ENCODE measurements around the gene RSRC1.

Gene RSRC1

DNA sequence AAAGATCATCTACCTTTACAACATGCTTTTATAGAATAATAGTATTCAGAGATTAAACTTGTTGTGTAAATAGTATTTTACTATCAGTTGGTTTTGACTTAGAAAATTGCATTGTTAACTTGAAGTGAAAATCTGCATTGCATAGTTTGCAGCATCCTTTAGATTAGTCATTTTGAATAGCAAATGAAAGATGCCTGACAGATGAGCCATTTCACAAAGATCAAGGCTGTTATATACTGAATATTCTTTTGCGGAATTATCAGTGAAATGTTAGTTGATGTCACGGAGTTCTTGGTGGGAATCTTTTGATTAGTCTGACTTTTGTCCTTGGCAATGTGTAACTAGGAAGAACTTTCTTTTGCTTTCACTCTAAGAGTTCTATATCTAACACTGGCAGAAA, 24.5 kb downstream of the RSRC1 start:
- no peak for FAIRE-seq

GRCh38 chr3:158140396-158140795, 30.5 kb downstream of the RSRC1 start:
- no peak for FAIRE-seq

DNA sequence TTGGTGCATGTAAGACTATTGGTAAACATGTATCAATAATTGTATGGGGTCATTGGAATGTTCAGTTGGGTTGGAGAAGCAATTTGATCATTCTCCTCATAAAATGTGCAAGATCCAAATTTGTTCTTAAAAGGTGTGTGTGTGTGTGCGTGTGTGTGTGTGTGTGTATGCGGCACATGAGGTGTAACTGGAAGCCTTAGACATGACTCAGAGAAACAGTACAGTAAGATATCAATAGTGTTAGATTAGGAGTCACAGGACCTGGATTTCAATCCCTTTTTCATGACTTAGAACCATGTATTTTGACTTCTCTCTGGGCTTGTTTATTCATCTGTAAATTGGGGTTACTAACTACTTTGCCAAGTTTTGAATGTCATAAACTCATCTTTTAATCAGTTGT, 38.3 kb downstream of the RSRC1 start:
- no peak for FAIRE-seq

GRCh38 chr3:158152186-158152585, 42.3 kb downstream of the RSRC1 start:
- FAIRE-seq: no peak

GRCh38 chr3:158158969-158159368, 49.1 kb downstream of the RSRC1 start:
- no peak for FAIRE-seq

DNA sequence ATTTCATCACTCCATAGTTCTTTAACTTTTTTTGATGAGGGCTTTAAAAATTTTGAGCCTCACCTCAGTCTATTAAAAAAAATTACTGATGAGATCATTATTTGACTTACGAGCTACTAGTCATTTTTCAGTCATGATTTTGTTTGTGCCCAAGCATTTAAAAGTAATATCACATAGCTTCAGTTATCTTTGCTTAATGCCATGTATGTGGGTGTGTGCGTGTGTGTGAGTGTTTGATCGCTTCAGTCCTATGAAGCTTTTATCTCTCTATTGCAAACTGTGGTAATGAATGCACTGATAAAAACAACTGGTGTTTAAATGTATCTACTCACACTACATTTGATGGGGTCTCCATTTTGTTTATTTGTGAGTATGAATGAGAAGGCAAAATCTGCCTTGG, 49.8 kb downstream of the RSRC1 start:
- FAIRE-seq: no peak

- FAIRE-seq: no peak
Measured at GRCh38 chr3:158160958-158161357, 51.1 kb downstream of the RSRC1 start.

GRCh38 chr3:158165141-158165655, 55.3 kb downstream of the RSRC1 start:
- FAIRE-seq: no peak

DNA sequence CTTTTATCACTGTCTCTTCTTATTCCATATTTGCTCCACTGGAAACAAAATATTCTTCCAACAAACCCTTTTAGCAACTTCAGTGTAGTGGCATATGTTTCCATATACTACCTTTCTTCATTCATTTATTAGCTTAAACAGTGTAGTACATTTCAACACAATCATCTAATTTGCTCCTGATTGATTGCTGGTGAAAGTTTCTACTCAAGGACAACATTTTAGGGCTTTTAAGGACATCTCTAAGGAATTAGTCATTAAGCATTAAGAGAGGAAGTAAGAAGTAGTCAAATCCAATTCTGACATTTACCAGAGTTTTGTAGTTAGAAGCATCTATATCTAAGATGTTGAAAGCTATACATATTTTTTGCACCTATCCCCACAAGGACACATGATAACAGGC, 55.8 kb downstream of the RSRC1 start:
- no peak for FAIRE-seq

GRCh38 chr3:158166223-158166622, 56.3 kb downstream of the RSRC1 start:
- FAIRE-seq: peak; percentile 52

- FAIRE-seq: no peak
Measured at GRCh38 chr3:158167737-158168557, 58.1 kb downstream of the RSRC1 start.

DNA sequence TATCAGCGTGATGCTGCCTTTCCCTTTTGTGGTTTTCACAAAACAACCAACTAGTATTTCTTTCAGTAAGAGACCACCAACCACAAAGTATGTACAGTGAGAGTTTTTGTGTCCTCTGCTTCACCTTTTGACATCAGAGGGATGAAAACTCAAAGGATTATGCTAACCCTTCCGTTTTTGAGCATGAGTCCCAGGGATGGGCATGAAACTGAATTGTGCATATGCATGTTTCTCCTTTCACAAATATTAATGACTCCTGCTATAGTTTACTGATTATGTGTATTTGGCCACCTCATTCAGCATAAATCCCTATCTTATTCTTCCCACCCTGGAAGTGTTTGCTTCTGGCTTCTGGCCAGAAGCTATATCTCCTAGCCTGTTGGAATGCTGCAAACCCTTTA, 59.2 kb downstream of the RSRC1 start:
- no peak for FAIRE-seq

GRCh38 chr3:158181096-158181495, 71.2 kb downstream of the RSRC1 start:
- FAIRE-seq: no peak

DNA sequence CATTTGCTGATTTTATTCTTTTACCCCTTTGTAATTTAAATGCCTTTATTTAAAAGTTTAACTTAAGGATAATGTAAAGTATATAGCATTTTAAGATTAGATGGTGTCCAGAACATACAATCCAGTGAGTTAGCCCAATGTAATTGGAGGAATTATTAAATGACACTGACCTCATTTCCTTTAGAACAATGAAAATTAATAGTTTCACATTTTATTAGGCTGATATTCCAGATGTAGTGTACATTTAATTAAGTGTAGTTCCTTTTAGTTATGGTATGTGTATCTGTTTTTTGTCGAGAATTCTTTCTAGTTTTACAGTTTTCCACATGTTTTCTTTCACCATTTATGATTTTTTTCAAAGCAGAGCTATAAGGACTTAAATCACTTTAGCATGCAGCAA, 75.8 kb downstream of the RSRC1 start:
- no peak for FAIRE-seq

GRCh38 chr3:158200955-158201354, 91.1 kb downstream of the RSRC1 start:
- FAIRE-seq: peak; percentile 13

DNA sequence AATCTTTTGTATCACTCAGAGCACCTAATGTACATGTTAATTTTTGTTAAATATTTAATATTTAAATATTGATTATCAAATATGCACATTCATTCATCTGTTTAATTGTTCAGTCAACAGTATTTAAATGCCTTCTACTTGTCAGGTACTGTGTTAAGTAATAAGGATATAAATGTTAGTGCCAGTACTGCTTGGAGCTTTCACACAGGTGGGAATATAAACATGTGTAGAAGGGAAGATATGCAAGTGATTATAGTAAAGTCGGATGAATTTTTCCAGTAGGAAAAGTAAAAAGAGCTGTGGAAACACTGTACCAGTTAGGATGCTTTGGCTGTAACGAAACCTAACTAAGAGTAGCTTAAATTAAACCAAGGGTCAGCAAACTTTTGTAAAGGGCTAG, 95.4 kb downstream of the RSRC1 start:
- FAIRE-seq: no peak

DNA sequence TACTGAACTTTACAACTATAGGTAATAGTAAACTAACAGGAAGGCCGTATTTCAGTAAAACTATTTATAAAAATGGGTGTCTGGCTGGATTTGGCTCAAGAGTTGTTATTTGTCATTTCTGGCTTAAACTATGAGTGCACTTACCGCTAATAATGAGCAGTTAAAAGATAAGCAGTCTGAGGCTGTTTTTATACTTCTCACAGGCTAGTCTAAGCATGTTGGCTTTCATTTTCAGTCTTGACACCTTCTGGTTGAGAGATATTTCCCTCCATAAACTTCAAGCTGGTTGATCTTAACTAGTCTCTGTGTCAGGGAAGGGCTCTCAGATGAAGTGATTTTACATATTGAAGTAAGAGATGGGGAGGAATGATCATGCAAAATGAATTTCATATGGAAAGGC, 96.1 kb downstream of the RSRC1 start:
- no peak for FAIRE-seq

- FAIRE-seq: no peak
Measured at GRCh38 chr3:158210067-158210466, 100.2 kb downstream of the RSRC1 start.

- FAIRE-seq: no peak
Measured at GRCh38 chr3:158213461-158213860, 103.6 kb downstream of the RSRC1 start.

GRCh38 chr3:158217992-158218391, 108.1 kb downstream of the RSRC1 start:
- FAIRE-seq: no peak

- no peak for FAIRE-seq
Measured at GRCh38 chr3:158220575-158220974, 110.7 kb downstream of the RSRC1 start.

- no peak for FAIRE-seq
Measured at GRCh38 chr3:158221426-158221825, 111.5 kb downstream of the RSRC1 start.

DNA sequence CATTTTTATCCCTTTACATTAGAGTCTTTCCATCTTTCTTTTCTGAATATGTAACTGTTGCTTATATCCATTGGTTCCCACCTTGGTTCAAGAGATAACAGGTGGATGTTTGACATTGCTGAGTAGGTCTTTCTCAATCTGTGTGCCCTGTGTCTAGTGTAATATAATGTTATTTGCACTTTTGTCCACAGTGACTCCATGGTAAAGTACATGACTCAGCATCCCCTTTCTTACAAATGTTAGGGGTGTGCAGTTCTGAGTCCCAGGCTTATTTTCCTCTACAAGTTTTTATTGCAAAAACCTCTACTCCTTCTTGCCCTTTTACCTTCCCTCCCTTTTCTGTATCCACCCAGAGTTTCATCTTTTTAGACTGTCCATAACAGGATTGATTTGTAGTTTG, 116.5 kb downstream of the RSRC1 start:
- no peak for FAIRE-seq

DNA sequence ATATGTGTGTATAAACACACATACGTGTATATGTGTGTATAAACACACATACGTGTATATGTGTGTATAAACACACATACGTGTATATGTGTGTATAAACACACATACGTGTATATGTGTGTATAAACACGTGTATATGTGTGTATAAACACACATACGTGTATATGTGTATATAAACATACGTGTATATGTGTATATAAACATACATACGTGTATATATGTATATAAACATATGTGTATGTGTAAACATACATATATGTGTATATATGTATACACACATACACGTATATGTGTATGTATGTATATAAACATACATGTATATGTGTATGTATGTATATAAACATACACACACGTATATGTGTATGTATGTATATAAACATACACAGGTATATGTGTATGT, 119.1 kb downstream of the RSRC1 start:
- peak; percentile 61 for FAIRE-seq

GRCh38 chr3:158233791-158234190, 123.9 kb downstream of the RSRC1 start:
- no peak for FAIRE-seq

Measured in G401.6 (cell line).